Measurements from ENCODE around the gene ADARB1. TPM values are rescaled to one million over a fixed set of nuclear protein-coding genes. Genes with fewer than 3 reads are reported as not detected.

Gene ADARB1
- total RNA-seq, 4 donors from 2014 or later = 12.1 to 32.4 (median 14.4) TPM

DNA sequence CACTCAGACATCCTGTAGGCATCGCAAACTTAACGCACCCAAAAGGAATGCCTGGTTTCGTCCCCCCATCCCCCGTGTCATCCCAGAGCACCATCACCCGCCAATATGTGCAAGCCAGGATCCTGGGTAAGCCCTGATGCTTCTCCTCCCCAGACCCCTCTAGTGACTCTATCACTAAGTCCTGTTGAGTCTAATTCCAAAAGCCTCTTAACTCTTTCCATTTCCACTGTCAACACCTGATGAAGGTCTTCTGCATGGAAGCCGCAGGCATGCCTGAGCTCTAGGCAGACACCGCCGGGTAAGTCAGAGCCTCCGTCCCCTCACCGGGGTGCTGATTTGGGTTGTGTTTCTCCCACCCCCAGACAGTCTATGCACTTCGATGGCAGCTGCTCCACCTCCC is 5.3 kb upstream of the ADARB1 start:
- TF ChIP-seq, protein P1, sequence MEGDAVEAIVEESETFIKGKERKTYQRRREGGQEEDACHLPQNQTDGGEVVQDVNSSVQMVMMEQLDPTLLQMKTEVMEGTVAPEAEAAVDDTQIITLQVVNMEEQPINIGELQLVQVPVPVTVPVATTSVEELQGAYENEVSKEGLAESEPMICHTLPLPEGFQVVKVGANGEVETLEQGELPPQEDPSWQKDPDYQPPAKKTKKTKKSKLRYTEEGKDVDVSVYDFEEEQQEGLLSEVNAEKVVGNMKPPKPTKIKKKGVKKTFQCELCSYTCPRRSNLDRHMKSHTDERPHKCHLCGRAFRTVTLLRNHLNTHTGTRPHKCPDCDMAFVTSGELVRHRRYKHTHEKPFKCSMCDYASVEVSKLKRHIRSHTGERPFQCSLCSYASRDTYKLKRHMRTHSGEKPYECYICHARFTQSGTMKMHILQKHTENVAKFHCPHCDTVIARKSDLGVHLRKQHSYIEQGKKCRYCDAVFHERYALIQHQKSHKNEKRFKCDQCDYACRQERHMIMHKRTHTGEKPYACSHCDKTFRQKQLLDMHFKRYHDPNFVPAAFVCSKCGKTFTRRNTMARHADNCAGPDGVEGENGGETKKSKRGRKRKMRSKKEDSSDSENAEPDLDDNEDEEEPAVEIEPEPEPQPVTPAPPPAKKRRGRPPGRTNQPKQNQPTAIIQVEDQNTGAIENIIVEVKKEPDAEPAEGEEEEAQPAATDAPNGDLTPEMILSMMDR (IDR thresholded peaks at IDR 0.05; ENCODE audit: low read depth) = no peak

- TF ChIP-seq, protein P1 (IDR thresholded peaks at IDR 0.05; ENCODE audit: low read depth) = no peak
Observed at GRCh38 chr21:45069711-45070110, 4.7 kb upstream of the ADARB1 start.

DNA sequence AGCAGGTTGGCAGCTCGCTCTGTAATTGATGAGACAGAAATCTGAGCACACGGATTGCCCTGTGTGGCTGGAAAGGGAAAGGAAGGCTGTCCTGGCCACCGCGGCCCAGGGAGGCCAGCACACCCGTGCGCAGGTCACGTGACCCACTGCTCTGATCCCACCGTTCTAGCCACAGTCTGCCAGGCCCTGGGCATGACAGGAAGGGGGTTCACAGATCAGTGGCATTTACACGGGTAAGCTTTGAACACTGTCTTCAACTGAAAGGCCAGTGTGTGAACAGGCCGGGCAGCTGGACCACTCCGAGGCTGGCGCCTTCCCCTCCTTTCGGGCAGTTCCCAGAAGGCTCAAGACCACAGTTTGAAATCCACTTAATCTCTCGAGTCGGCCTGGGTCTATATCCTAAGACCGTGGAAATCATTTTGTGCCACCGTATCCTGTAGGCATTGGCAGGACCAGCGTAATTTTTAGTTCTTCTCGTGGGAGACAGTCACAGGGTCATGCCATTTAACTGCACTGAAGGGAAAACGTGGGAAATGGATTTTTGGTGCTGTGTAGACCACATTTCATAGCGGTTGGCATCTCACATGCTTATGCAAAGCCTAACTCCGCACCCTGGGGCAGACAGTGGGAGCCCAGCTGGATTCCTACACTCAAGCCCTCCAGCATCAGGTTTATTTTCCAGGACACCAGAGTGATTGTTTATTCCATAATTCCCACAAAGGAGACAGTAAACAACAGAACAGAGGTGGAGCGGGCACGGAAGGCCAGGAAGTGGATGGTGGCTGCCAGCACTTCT is 3.1 kb upstream of the ADARB1 start:
- TF ChIP-seq, protein P1 (IDR thresholded peaks at IDR 0.05; ENCODE audit: low read depth) = no peak

DNA sequence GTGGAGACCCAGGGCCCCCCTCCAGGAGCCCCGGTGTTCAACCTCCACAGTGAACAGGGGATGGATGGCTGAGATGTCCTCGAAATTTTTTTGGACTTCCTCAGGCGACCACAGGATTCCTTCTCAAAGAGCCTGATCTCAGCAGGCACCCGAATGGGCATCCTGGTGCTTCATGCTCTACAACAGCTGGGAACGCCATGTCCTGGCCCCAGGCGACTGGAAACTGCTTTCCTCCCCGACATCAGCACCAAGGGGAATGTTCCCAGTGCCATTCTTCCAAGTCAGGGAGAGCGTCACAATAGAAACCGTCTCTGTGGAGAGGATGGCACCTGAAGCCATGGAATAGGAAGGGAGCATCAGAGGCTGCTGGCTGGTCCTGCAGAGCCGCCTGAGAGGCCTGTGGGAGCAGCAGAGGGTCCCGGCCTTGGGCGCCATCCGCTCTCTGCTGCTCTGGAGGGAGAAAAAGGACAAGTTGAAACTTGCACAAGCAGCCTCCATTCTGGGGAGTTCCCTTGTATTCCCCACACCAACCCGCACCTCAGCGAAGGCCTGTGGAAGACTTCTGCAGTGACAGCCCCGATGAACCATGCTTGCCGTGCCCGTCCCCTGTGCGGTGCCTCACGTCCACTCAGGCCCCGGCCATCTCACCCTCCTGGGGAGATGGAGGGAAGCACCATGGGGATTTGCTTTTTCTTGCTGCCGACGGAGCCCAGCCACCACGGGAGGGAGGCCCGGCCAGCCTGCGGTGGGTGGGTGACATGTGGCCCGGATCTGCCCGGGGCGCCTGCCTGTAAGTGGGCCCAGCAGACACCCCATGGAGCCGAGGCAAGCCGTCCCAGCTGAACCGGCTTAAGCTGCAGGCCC is 2.3 kb upstream of the ADARB1 start:
- TF ChIP-seq, protein P1 (IDR thresholded peaks at IDR 0.05; ENCODE audit: low read depth) = no peak

- TF ChIP-seq, protein P1 (IDR thresholded peaks at IDR 0.05; ENCODE audit: low read depth) = no peak
Observed at GRCh38 chr21:45072738-45073300, 1.6 kb upstream of the ADARB1 start.

GRCh38 chr21:45073301-45074047 is 906 bp upstream of the ADARB1 start:
- TF ChIP-seq, protein P1 (IDR thresholded peaks at IDR 0.05; ENCODE audit: low read depth) = no peak
